ENCODE data around the gene TMEM63A.
A peak's percentile ranks its signal among the peaks of the same experiment; 100 is the strongest.

The TMEM63A gene

GRCh38 chr1:225868631-225869330 lies 13.4 kb downstream of the TMEM63A start:
- Histone ChIP-seq H3K9me3 (ENCODE audit: low read length) (no peaks in the 10 kb centered on the region), H3K27ac (ENCODE audit: low read depth, low read length, poor library complexity, severe bottlenecking) (no peak overlapping the region), H3K79me2 (ENCODE audit: insufficient read depth, low read length) (no peaks in the 10 kb centered on the region), H4K20me1 (ENCODE audit: insufficient read depth, low read length) (no peaks in the 10 kb centered on the region), H2AFZ (ENCODE audit: low read length) (no peak overlapping the region), H3K9ac (ENCODE audit: low read length) (no peak overlapping the region), H3F3A (ENCODE audit: insufficient read depth, low read length) (no peaks in the 10 kb centered on the region), H3K27me3 (ENCODE audit: insufficient read depth, low read length) (no peaks in the 10 kb centered on the region), H3K4me2 (ENCODE audit: low read length) (no peak overlapping the region), H3K9me2 (ENCODE audit: low read depth, low read length) (no peaks in the 10 kb centered on the region), H3K36me3 (ENCODE audit: insufficient read depth, low read length) (peaks cover 28% of the 10 kb centered on the region; the same call in 1 of the 2 replicates), H3K4me1 (ENCODE audit: insufficient read depth, low read length, severe bottlenecking) (peaks cover 11% of the 10 kb centered on the region), H3K4me3 (ENCODE audit: low read depth, low read length, poor library complexity, severe bottlenecking) (no peak overlapping the region)
- TF ChIP-seq EZH2 (IDR thresholded peaks at IDR 0.05; ENCODE audit: borderline replicate concordance, low read length), result no peak
- TF ChIP-seq, protein P1, sequence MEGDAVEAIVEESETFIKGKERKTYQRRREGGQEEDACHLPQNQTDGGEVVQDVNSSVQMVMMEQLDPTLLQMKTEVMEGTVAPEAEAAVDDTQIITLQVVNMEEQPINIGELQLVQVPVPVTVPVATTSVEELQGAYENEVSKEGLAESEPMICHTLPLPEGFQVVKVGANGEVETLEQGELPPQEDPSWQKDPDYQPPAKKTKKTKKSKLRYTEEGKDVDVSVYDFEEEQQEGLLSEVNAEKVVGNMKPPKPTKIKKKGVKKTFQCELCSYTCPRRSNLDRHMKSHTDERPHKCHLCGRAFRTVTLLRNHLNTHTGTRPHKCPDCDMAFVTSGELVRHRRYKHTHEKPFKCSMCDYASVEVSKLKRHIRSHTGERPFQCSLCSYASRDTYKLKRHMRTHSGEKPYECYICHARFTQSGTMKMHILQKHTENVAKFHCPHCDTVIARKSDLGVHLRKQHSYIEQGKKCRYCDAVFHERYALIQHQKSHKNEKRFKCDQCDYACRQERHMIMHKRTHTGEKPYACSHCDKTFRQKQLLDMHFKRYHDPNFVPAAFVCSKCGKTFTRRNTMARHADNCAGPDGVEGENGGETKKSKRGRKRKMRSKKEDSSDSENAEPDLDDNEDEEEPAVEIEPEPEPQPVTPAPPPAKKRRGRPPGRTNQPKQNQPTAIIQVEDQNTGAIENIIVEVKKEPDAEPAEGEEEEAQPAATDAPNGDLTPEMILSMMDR (IDR thresholded peaks at IDR 0.05; ENCODE audit: low read length), result no peak

GRCh38 chr1:225866981-225867380 lies 15.2 kb downstream of the TMEM63A start:
- Histone ChIP-seq H3K9ac (ENCODE audit: low read length) (no peak overlapping the region), H2AFZ (ENCODE audit: low read length) (no peak overlapping the region), H3K36me3 (ENCODE audit: insufficient read depth, low read length) (peaks cover 30% of the 10 kb centered on the region; the same call in 1 of the 2 replicates), H3K9me3 (ENCODE audit: low read length) (no peaks in the 10 kb centered on the region), H3K79me2 (ENCODE audit: insufficient read depth, low read length) (no peaks in the 10 kb centered on the region), H3K4me3 (ENCODE audit: low read depth, low read length, poor library complexity, severe bottlenecking) (no peak overlapping the region), H3F3A (ENCODE audit: insufficient read depth, low read length) (no peaks in the 10 kb centered on the region), H3K4me1 (ENCODE audit: insufficient read depth, low read length, severe bottlenecking) (peaks cover 11% of the 10 kb centered on the region), H3K27ac (ENCODE audit: low read depth, low read length, poor library complexity, severe bottlenecking) (no peak overlapping the region), H4K20me1 (ENCODE audit: insufficient read depth, low read length) (no peaks in the 10 kb centered on the region), H3K9me2 (ENCODE audit: low read depth, low read length) (no peaks in the 10 kb centered on the region), H3K4me2 (ENCODE audit: low read length) (no peak overlapping the region), H3K27me3 (ENCODE audit: insufficient read depth, low read length) (no peaks in the 10 kb centered on the region)
- TF ChIP-seq, protein P1 (IDR thresholded peaks at IDR 0.05; ENCODE audit: low read length), result no peak

DNA sequence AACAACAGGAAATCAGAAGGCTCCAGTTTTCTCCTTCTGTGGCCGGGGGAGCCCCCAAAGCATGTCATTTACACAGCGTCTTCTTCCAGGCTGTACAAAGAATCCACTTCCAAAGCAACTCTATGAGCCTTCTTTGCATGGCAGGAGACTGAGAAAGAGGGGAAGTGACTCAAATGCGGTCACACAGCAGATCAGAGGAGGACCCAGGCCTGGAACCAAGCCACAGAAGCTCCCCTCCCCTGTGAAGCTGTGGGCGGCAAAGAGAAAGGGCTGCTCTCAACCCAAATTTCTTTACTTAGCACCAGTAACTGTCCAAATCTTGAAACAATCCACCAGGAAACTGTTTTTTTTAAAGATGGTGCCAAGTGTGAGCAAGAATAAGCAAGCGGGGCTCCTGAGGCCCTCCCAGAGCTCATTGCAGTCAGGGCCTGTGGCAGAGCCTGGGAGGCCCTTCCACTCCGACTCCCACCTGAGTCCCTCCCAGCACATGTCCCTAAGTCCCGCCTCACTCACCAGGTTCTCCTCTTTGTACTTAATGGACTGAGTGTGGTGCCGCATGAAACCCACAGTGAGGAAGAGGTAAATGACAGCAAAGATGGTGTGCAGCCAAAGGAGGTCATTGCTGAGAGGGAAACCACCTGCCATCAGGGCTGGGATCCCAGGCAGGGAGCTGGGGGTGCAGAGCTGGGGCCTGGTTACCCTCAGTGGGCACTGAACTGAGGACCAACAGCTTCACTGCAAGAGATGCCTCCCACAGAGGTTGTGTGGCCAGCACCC lies 15.9 kb downstream of the TMEM63A start:
- Histone ChIP-seq H3K27me3 (ENCODE audit: insufficient read depth, low read length) (no peaks in the 10 kb centered on the region), H3K27ac (ENCODE audit: low read depth, low read length, poor library complexity, severe bottlenecking) (peak overlapping the region; percentile 36), H3F3A (ENCODE audit: insufficient read depth, low read length) (no peaks in the 10 kb centered on the region), H3K36me3 (ENCODE audit: insufficient read depth, low read length) (peaks cover 30% of the 10 kb centered on the region; the same call in 1 of the 2 replicates), H2AFZ (ENCODE audit: low read length) (no peak overlapping the region), H3K9ac (ENCODE audit: low read length) (no peak overlapping the region), H3K4me1 (ENCODE audit: insufficient read depth, low read length, severe bottlenecking) (peaks cover 11% of the 10 kb centered on the region), H3K9me2 (ENCODE audit: low read depth, low read length) (no peaks in the 10 kb centered on the region), H3K4me2 (ENCODE audit: low read length) (no peak overlapping the region), H3K4me3 (ENCODE audit: low read depth, low read length, poor library complexity, severe bottlenecking) (no peak overlapping the region), H3K9me3 (ENCODE audit: low read length) (no peaks in the 10 kb centered on the region), H3K79me2 (ENCODE audit: insufficient read depth, low read length) (no peaks in the 10 kb centered on the region), H4K20me1 (ENCODE audit: insufficient read depth, low read length) (no peaks in the 10 kb centered on the region)
- TF ChIP-seq, protein P1 (IDR thresholded peaks at IDR 0.05; ENCODE audit: low read length), result no peak

Data from OCI-LY1 (cell line).